H1 (cell line): ENCODE data around the gene TNNT3. TPM values are rescaled to one million over a fixed set of nuclear protein-coding genes. Genes with fewer than 3 reads are reported as not detected.

Source experiments
- CTCF ChIA-PET: fragments of 300-600 bp; sonication (Branson Sonifier 250); formaldehyde crosslinking; loops from one replicate; lab custom pipeline; 2021; ENCODE audit not compliant: partially characterized antibody; lab: Charles Lee
- POLR2A ChIA-PET: fragments of 300-600 bp; sonication (Branson Sonifier 250); formaldehyde crosslinking; loops from one replicate; lab custom pipeline; 2021; ENCODE audit warnings: inconsistent platforms; ENCODE audit not compliant: partially characterized antibody; lab: Charles Lee
- DNase-seq, 2 experiments: peaks; one replicate each; pipeline versions ENCODE4 v3.0.0 to v3.0.0-alpha.2; 2010 to 2022; ENCODE audit warnings: low spot score in 2 of 2, low read depth in 1 of 2, mixed read lengths in 1 of 2
- FAIRE-seq: peaks from 2 replicates; lab custom pipeline; 2011; peaks lifted over from hg19 to GRCh38; lab: Jason Lieb, UNC
- H2AFZ ChIP-seq: 2 replicates; pipeline ENCODE4 v1.8.1; 2012; ENCODE audit warnings: low read length, inconsistent platforms
- H2AK5ac ChIP-seq: 2 replicates; pipeline ENCODE4 v1.6.1; 2013; ENCODE audit warnings: low read depth, low read length
- H2BK120ac ChIP-seq: replicated peaks from 2 replicates; pipeline ENCODE3; 2013; ENCODE audit warnings: low read depth, low read length, inconsistent platforms
- H2BK12ac ChIP-seq: 2 replicates; pipeline ENCODE4 v1.6.1; 2013; ENCODE audit warnings: low read depth, low read length
- H2BK15ac ChIP-seq: 2 replicates; pipeline ENCODE4 v1.6.1; 2013; ENCODE audit warnings: low read length
- H2BK20ac ChIP-seq: 2 replicates; pipeline ENCODE4 v1.6.1; 2013; ENCODE audit warnings: low read length
- H2BK5ac ChIP-seq: 2 replicates; pipeline ENCODE4 v1.6.1; 2013; ENCODE audit warnings: low read depth, low read length
- H3K14ac ChIP-seq: 2 replicates; pipeline ENCODE4 v1.6.1; 2013; ENCODE audit warnings: inconsistent platforms; ENCODE audit not compliant: insufficient read length
- H3K18ac ChIP-seq: 2 replicates; pipeline ENCODE4 v1.6.1; 2013; ENCODE audit warnings: low read length; ENCODE audit errors: extremely low read depth
- H3K23ac ChIP-seq: 2 replicates; pipeline ENCODE4 v1.6.1; 2013; ENCODE audit warnings: inconsistent platforms; ENCODE audit not compliant: insufficient read length
- H3K23me2 ChIP-seq: 2 replicates; pipeline ENCODE4 v1.6.1; 2013; ENCODE audit warnings: low read depth, low read length
- H3K27ac ChIP-seq: 2 replicates; pipeline ENCODE4 v1.6.1; 2011; ENCODE audit warnings: low read depth, low read length, inconsistent platforms
- H3K27me3 ChIP-seq, 4 experiments: replicated peaks in 1 of 4; 1 replicate in 1 of 4; 2 replicates in 3 of 4; pipeline versions ENCODE4 v1.6.1 to v1.8.1; 2011 to 2013; ENCODE audit warnings: low read length in 3 of 4, mild to moderate bottlenecking in 3 of 4, inconsistent platforms in 2 of 4, mixed read lengths in 2 of 4, moderate library complexity in 1 of 4; ENCODE audit not compliant: control insufficient read depth in 3 of 4, insufficient read depth in 3 of 4; ENCODE audit errors: extremely low read depth in 1 of 4
- H3K36me3 ChIP-seq, 4 experiments: 2 replicates each; pipeline versions ENCODE4 v1.6.1 to v1.8.1; 2011 to 2013; ENCODE audit warnings: mild to moderate bottlenecking in 4 of 4, low read length in 3 of 4, moderate library complexity in 2 of 4, control low read depth in 1 of 4, inconsistent platforms in 1 of 4; ENCODE audit not compliant: insufficient read depth in 4 of 4, control insufficient read depth in 2 of 4
- H3K4ac ChIP-seq: replicated peaks from 2 replicates; pipeline ENCODE3; 2013; ENCODE audit warnings: low read length, low read depth, mixed read lengths, inconsistent platforms; ENCODE audit not compliant: insufficient read length
- H3K4me1 ChIP-seq, 4 experiments: replicated peaks in 1 of 4; 1 replicate in 1 of 4; 2 replicates in 3 of 4; pipeline versions ENCODE4 v1.6.1 to v1.8.1; 2011 to 2013; ENCODE audit warnings: low read length in 3 of 4, inconsistent platforms in 2 of 4, mixed read lengths in 1 of 4; ENCODE audit not compliant: insufficient read depth in 4 of 4, control insufficient read depth in 3 of 4
- H3K4me2 ChIP-seq, 2 experiments: 2 replicates each; pipeline versions ENCODE4 v1.6.1 to v1.8.1; 2011 to 2013; ENCODE audit warnings: low read depth in 2 of 2, low read length in 2 of 2, control low read depth in 1 of 2, inconsistent platforms in 1 of 2, mild to moderate bottlenecking in 1 of 2; ENCODE audit not compliant: insufficient read depth in 1 of 2
- H3K4me3 ChIP-seq, 4 experiments: fragments of 200-600, 300-600 bp in 1 of 4; sonication (generic), shearing (Covaris generic), sonication (Bioruptor Twin) in 1 of 4; 2 replicates each; pipeline versions ENCODE4 v1.5.1 to v1.8.1; 2011 to 2016; ENCODE audit warnings: low read length in 4 of 4, low read depth in 3 of 4, control low read depth in 2 of 4, inconsistent platforms in 2 of 4, mild to moderate bottlenecking in 2 of 4, mixed read lengths in 1 of 4, moderate library complexity in 1 of 4; ENCODE audit not compliant: insufficient read depth in 2 of 4; ENCODE audit errors: extremely low read depth in 1 of 4
- H3K56ac ChIP-seq: replicated peaks from 2 replicates; pipeline ENCODE3; 2013; ENCODE audit warnings: low read depth, mild to moderate bottlenecking, mixed read lengths, low read length, inconsistent platforms; ENCODE audit not compliant: insufficient read length
- H3K79me1 ChIP-seq: 2 replicates; pipeline ENCODE4 v1.6.1; 2013; ENCODE audit warnings: low read depth, low read length, control low read depth
- H3K79me2 ChIP-seq, 2 experiments: 2 replicates each; pipeline versions ENCODE4 v1.6.1 to v1.8.1; 2012 to 2013; ENCODE audit warnings: low read length in 2 of 2, mild to moderate bottlenecking in 2 of 2, inconsistent platforms in 1 of 2; ENCODE audit not compliant: insufficient read depth in 2 of 2, control insufficient read depth in 1 of 2
- H3K9ac ChIP-seq, 4 experiments: replicated peaks in 1 of 4; 1 replicate in 1 of 4; 2 replicates in 3 of 4; pipeline versions ENCODE4 v1.6.1 to v1.8.1; 2011 to 2013; ENCODE audit warnings: low read depth in 3 of 4, low read length in 3 of 4, control low read depth in 2 of 4, mild to moderate bottlenecking in 2 of 4, moderate library complexity in 2 of 4, inconsistent platforms in 1 of 4; ENCODE audit errors: extremely low read depth in 1 of 4
- H3K9me3 ChIP-seq, 2 experiments: 2 replicates each; pipeline versions ENCODE4 v1.6.1 to v1.8.1; 2012 to 2013; ENCODE audit warnings: mild to moderate bottlenecking in 2 of 2, moderate library complexity in 2 of 2, control low read depth in 1 of 2, inconsistent platforms in 1 of 2, low read depth in 1 of 2, low read length in 1 of 2, mixed read lengths in 1 of 2; ENCODE audit not compliant: insufficient read depth in 2 of 2
- H4K20me1 ChIP-seq, 2 experiments: replicated peaks in 1 of 2; 2 replicates each; pipeline versions ENCODE3 to v1.8.1; 2011 to 2013; ENCODE audit warnings: inconsistent platforms in 2 of 2, low read length in 2 of 2, mild to moderate bottlenecking in 1 of 2; ENCODE audit not compliant: insufficient read depth in 2 of 2, control insufficient read depth in 1 of 2
- H4K5ac ChIP-seq: 2 replicates; pipeline ENCODE4 v1.6.1; 2013; ENCODE audit warnings: low read length, low read depth, mixed read lengths, inconsistent platforms; ENCODE audit not compliant: insufficient read length
- H4K8ac ChIP-seq: 2 replicates; pipeline ENCODE4 v1.8.0; 2013; ENCODE audit warnings: mild to moderate bottlenecking, moderate library complexity, low read length, inconsistent platforms; ENCODE audit not compliant: insufficient read depth; ENCODE audit errors: extremely low read depth
- H4K91ac ChIP-seq: replicated peaks from 2 replicates; pipeline ENCODE3; 2013; ENCODE audit warnings: low read length, mixed read lengths, inconsistent platforms; ENCODE audit not compliant: insufficient read length
- CHD1 ChIP-seq: IDR thresholded peaks from 2 replicates; pipeline ENCODE4 v1.6.1; 2012; ENCODE audit warnings: low read depth, low read length, improper control_type of control experiment
- PHF8 ChIP-seq: fragments of 200-600 bp; sonication (generic); conservative IDR thresholded peaks from 2 replicates; pipeline ENCODE4 v1.7.1; 2012; ENCODE audit warnings: low read depth, mild to moderate bottlenecking, inconsistent platforms, low read length, moderate library complexity
- TAF1 ChIP-seq: IDR thresholded peaks from 2 replicates; pipeline ENCODE4 v1.6.1; 2011; ENCODE audit warnings: mild to moderate bottlenecking, low read depth, low read length
- TBP ChIP-seq: IDR thresholded peaks from 2 replicates; pipeline ENCODE4 v1.6.1; 2011; ENCODE audit warnings: low read depth, low read length, improper control_type of control experiment
- WGBS, 2 experiments: shearing (Covaris generic) in 1 of 2; methylation state at CpG; one replicate each; pipeline versions ENCODE4 v1.1.6 to v1.1.7; 2013 to 2015; ENCODE audit warnings: low lambda C conversion rate in 2 of 2, mixed read lengths in 2 of 2, inconsistent platforms in 1 of 2, low coverage in 1 of 2, missing lambda C conversion rate in 1 of 2; ENCODE audit not compliant: insufficient replicate concordance in 2 of 2, insufficient coverage in 1 of 2, insufficient read length in 1 of 2; ENCODE audit errors: extremely low coverage in 1 of 2, missing lambda C conversion rate in 1 of 2; 5-methylcytosine and 5-hydroxymethylcytosine counted together
- polyA plus RNA-seq, 7 experiments: library from polyadenylated mRNA; depleted of rRNA in 3 of 7; stranded (reverse) in 5 of 7; unstranded in 2 of 7; fragments of >200 nt in 5 of 7; fragments of 200-250 nt in 2 of 7; gene quantifications; 1 replicate in 5 of 7; 2 replicates in 1 of 7; 4 replicates in 1 of 7; pipeline versions ENCODE4 v1.2.1 to v1.2.3, GENCODE V29; 2011 to 2013; ENCODE audit warnings: missing spikeins in 2 of 7, mixed read lengths in 2 of 7
- total RNA-seq: library from RNA; stranded (reverse); fragmentation: NEBNext Ultra II Directional; extraction: Animal tissue kit (Norgen Biotek cat#: 25700); gene quantifications from 2 replicates; pipeline ENCODE4 v1.2.1, GENCODE V29; 2021

Gene TNNT3
- total and polyA plus RNA-seq, 2 of the 8 experiments (the other 6 are each of a cell fraction or from before 2014, with no cell fraction given), result not detected

DNA sequence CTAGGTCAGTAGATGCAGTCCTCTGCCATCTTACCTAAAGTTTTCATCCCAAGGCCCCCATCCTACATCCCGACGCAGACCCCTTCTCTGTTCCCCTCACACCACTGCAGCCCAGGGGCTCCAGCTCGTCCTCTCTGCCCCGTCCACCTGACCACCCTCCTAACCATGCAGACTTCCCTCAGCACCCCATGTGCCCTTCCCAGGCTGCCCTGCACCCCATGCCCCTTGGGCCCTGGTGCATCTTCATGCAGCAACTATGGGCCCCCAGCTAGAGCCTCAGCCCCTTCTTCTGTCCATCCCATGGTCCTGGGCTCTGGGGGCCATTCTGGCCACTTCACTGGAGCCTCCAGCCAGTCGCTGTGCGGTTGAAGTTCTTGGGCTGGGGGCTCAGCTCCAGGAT is 30.7 kb upstream of the TNNT3 start:
- WGBS, 2 experiments, result 87% methylated on average over 6 of the region's 6 CpGs; no CpG with 5 or more reads in 1 of the 2 experiments
- H2BK5ac ChIP-seq, result no peak overlapping the region
- H4K91ac ChIP-seq, result no peak overlapping the region
- H2BK20ac ChIP-seq, result no peak overlapping the region
- no peaks in the 10 kb centered on the region for H3K79me1 ChIP-seq
- H3K9ac ChIP-seq, result no peak overlapping the region
- no peak overlapping the region for H3K23ac ChIP-seq
- peaks cover 30% of the 10 kb centered on the region; the same call in 1 of the 2 replicates for H3K23me2 ChIP-seq
- no peak overlapping the region for H2BK120ac ChIP-seq
- H3K27ac ChIP-seq, result no peak overlapping the region
- H3K79me2 ChIP-seq, result no peaks in the 10 kb centered on the region
- DNase-seq (no peak), FAIRE-seq (no peak)
- H3K4me3 ChIP-seq, result no peak overlapping the region
- H3K18ac ChIP-seq, result no peak overlapping the region
- ChIA-PET CTCF (interaction anchor here (0.7 to 4.0 kb wide), 11 partner anchors 13 to 267 kb away, joined by 3 to 39 read pairs (median 4); no protein-coding TSS in a partner anchor), POLR2A (no interaction called here)
- no peak overlapping the region for H4K5ac ChIP-seq
- H3K56ac ChIP-seq, result no peak overlapping the region
- H4K8ac ChIP-seq, result peak overlapping the region; percentile 68; the same call in 1 of the 2 replicates
- H2AFZ ChIP-seq, result no peak overlapping the region
- H3K14ac ChIP-seq, result no peak overlapping the region
- no peak overlapping the region for H3K4ac ChIP-seq
- H2BK12ac ChIP-seq, result no peak overlapping the region
- no peaks in the 10 kb centered on the region; a peak in 1 of 7 replicates for H3K27me3 ChIP-seq
- H4K20me1 ChIP-seq, result peaks cover 0 to 4% of the 10 kb centered on the region in 2 experiments
- H3K36me3 ChIP-seq, result no peaks in the 10 kb centered on the region
- H2BK15ac ChIP-seq, result no peak overlapping the region
- no peaks in the 10 kb centered on the region for H3K4me1 ChIP-seq
- no peak overlapping the region for H3K4me2 ChIP-seq
- no peaks in the 10 kb centered on the region for H3K9me3 ChIP-seq
- no peak overlapping the region for H2AK5ac ChIP-seq
- TF ChIP-seq CHD1, result no peak
- no peak for TF ChIP-seq PHF8
- no peak for TF ChIP-seq TBP
- TF ChIP-seq TAF1, result no peak
